ENCODE results near the gene GPC3.

- TF ChIP-seq CTCF (IDR thresholded peaks at IDR 0.05) (no peak), EP300 (IDR thresholded peaks at IDR 0.05; ENCODE audit: low read depth) (no peak), POLR2A (IDR thresholded peaks at IDR 0.05) (no peak), POLR2AphosphoS5 (IDR thresholded peaks at IDR 0.05) (no peak)
Observed at GRCh38 chrX:133490955-133491354, 494.4 kb downstream of the GPC3 start.
